Central memory CD4-positive, alpha-beta T cell (primary cell): Measurements from ENCODE around the gene PGLYRP4.
"Not testable (repeated sequence)": the region's sequence is repeated elsewhere in the genome, so short reads cannot be mapped to it uniquely, and the experiment has no call there.

Source experiments
- DNase-seq: peaks from one replicate; pipeline ENCODE4 v3.0.0; 2022

PGLYRP4 gene

GRCh38 chr1:153336650-153337049, 12.0 kb downstream of the PGLYRP4 start:
- no peak for DNase-seq

- DNase-seq = no peak
Observed at GRCh38 chr1:153333902-153334301, 14.7 kb downstream of the PGLYRP4 start.

- DNase-seq = no peak
Observed at GRCh38 chr1:153324912-153325311, 23.7 kb downstream of the PGLYRP4 start.

- no peak for DNase-seq
Observed at GRCh38 chr1:153322568-153322967, 26.1 kb downstream of the PGLYRP4 start.

GRCh38 chr1:153318145-153318544, 30.5 kb downstream of the PGLYRP4 start:
- DNase-seq = not testable (repeated sequence)

- DNase-seq = not testable (repeated sequence)
Observed at GRCh38 chr1:153316013-153316412, 32.6 kb downstream of the PGLYRP4 start.

GRCh38 chr1:153314388-153314787, 34.3 kb downstream of the PGLYRP4 start:
- DNase-seq = not testable (repeated sequence)

- no peak for DNase-seq
Observed at GRCh38 chr1:153313288-153313687, 35.4 kb downstream of the PGLYRP4 start.

GRCh38 chr1:153312570-153313186, 36.0 kb downstream of the PGLYRP4 start, which contains the start of gene PGLYRP3:
Gene PGLYRP3, minus strand, starts transcription at chr1:153312952. Its CDS starts 2,287 bp downstream, at chr1:153310665.
- no peak for DNase-seq

- DNase-seq = no peak
Observed at GRCh38 chr1:153310526-153310925, 38.1 kb downstream of the PGLYRP4 start.

- DNase-seq = no peak
Observed at GRCh38 chr1:153309441-153309840, 39.2 kb downstream of the PGLYRP4 start.

- no peak for DNase-seq
Observed at GRCh38 chr1:153308540-153308939, 40.1 kb downstream of the PGLYRP4 start.

- no peak for DNase-seq
Observed at GRCh38 chr1:153307221-153307600, 41.4 kb downstream of the PGLYRP4 start.

- DNase-seq = no peak
Observed at GRCh38 chr1:153306303-153307220, 42.1 kb downstream of the PGLYRP4 start.

- no peak for DNase-seq
Observed at GRCh38 chr1:153305682-153306081, 43.0 kb downstream of the PGLYRP4 start.

GRCh38 chr1:153302308-153302707, 46.3 kb downstream of the PGLYRP4 start:
- DNase-seq = no peak

GRCh38 chr1:153293851-153294250, 54.8 kb downstream of the PGLYRP4 start:
- DNase-seq = peak; percentile 7

GRCh38 chr1:153293480-153293775, 55.2 kb downstream of the PGLYRP4 start:
- no peak for DNase-seq

- DNase-seq = no peak
Observed at GRCh38 chr1:153292740-153293479, 55.7 kb downstream of the PGLYRP4 start.

- no peak for DNase-seq
Observed at GRCh38 chr1:153292185-153292584, 56.5 kb downstream of the PGLYRP4 start.

GRCh38 chr1:153291514-153291913, 57.1 kb downstream of the PGLYRP4 start:
- DNase-seq = no peak

- no peak for DNase-seq
Observed at GRCh38 chr1:153288634-153289275, 59.9 kb downstream of the PGLYRP4 start.
